Sigmoid colon (tissue), 7 donors: ENCODE results near the gene AIMP1. TPM values are rescaled to one million over a fixed set of nuclear protein-coding genes. Genes with fewer than 3 reads are reported as not detected.
"Not testable (repeated sequence)": the region's sequence is repeated elsewhere in the genome, so short reads cannot be mapped to it uniquely, and the experiment has no call there.

ENCODE experiments used
- DNase-seq: peaks from one replicate; pipeline ENCODE4 v3.0.0-alpha.2; 2019
- H3K27ac ChIP-seq, 4 donors: fragments of 200-600 bp; sonication (generic); one replicate each; pipeline ENCODE4 v1.5.1; 2016 to 2019; ENCODE audit warnings: mild to moderate bottlenecking in 1 of 4
- H3K27me3 ChIP-seq, 3 donors: fragments of 200-600 bp; sonication (generic); one replicate each; pipeline ENCODE4 v1.5.1; 2019; ENCODE audit warnings: mild to moderate bottlenecking in 1 of 3
- H3K36me3 ChIP-seq, 4 donors: fragments of 200-600 bp; sonication (generic); one replicate each; pipeline ENCODE4 v1.5.1; 2016 to 2019
- H3K4me1 ChIP-seq, 4 donors: fragments of 200-600 bp; sonication (generic); one replicate each; pipeline ENCODE4 v1.5.1; 2017 to 2019
- H3K4me3 ChIP-seq, 4 donors: fragments of 200-600 bp; sonication (generic); one replicate each; pipeline ENCODE4 v1.5.1; 2017 to 2019; ENCODE audit warnings: mild to moderate bottlenecking in 2 of 4, moderate library complexity in 1 of 4
- H3K9me3 ChIP-seq, 4 donors: fragments of 200-600 bp in 3 of 4; sonication (generic) in 3 of 4; one replicate each; pipeline versions ENCODE4 v1.5.1 to v1.6.1; 2013 to 2019
- CTCF ChIP-seq, 4 experiments: fragments of 450-650 bp in 3 of 4; fragments of 200-600 bp in 1 of 4; IDR thresholded peaks; one replicate each; pipeline ENCODE4 v1.5.1; 2016 to 2019; ENCODE audit warnings: antibody characterized with exemption in 4 of 4, mild to moderate bottlenecking in 3 of 4, moderate library complexity in 2 of 4
- EP300 ChIP-seq, 4 donors: sonication (generic); formaldehyde crosslinking; IDR thresholded peaks; one replicate each; pipeline ENCODE4 v1.6.1; 2017; ENCODE audit warnings: antibody characterized with exemption in 4 of 4
- POLR2A ChIP-seq, 2 donors: fragments of 450-650 bp; IDR thresholded peaks; one replicate each; pipeline ENCODE4 v1.6.1; 2016; ENCODE audit warnings: antibody characterized with exemption in 2 of 2, mild to moderate bottlenecking in 2 of 2, moderate library complexity in 2 of 2
- POLR2AphosphoS5 ChIP-seq, 4 donors: sonication (generic); formaldehyde crosslinking; IDR thresholded peaks; one replicate each; pipeline ENCODE4 v1.6.1; 2017; ENCODE audit warnings: antibody characterized with exemption in 4 of 4
- WGBS, 2 donors: extraction: QIAGEN DNeasy Blood & Tissue Kit; methylation state at CpG; one replicate each; pipeline ENCODE4 v1.1.7; 2013; 5-methylcytosine and 5-hydroxymethylcytosine counted together
- intact Hi-C: fragments of 100-400 bp; cut with DNase I; formaldehyde crosslinking; loops from one replicate; pipeline ENCODE4 v1.15.1; 2023
- polyA plus RNA-seq, 3 donors: library from polyadenylated mRNA; stranded (reverse); fragments of 200-250 nt; gene quantifications; one replicate each; pipeline ENCODE4 v1.2.3, GENCODE V29; 2013
- total RNA-seq, 4 donors: library from RNA; depleted of rRNA; stranded (reverse); fragments of >200 nt; gene quantifications; one replicate each; pipeline ENCODE4 v1.1.0, GENCODE V29; 2016
- donor health status: healthy with polysubstance abuse.
- donor health status: Bipolar disorder and iron deficiency.
- donor health status: healthy.

The AIMP1 gene
- total and polyA plus RNA-seq, 7 donors = 24.4 to 36.0 (median 29.6) TPM

DNA sequence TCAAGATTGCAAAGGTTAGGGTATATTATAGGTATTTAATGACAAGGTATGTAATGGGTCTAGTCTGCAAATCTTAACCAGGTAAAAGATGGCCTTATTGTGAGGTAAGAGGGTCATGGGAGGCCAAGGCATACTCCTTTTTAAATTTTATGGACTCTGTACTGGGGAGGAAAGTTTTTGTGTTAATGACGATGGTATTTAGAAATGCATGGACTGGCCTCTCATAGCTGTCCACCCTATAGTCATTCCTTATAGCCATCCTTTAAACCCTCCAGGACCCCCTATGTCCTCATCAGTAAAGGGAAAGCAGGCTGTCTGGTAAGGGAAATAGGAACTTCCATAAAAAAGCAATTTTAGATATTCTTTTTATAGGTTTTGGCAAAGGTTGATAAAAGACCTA, 1.5 kb downstream of the AIMP1 start:
- no peaks in the 10 kb centered on the region for H3K9me3 ChIP-seq
- DNase-seq = no peak
- peak overlapping the region in 1 of 4 donors; percentile 99 for H3K27ac ChIP-seq
- peaks cover 0 to 43% (median 30%) of the 10 kb centered on the region in 4 donors for H3K4me1 ChIP-seq
- intact Hi-C loops = loop anchor here (10.0 kb wide), 1 partner anchor 1397 kb away; no protein-coding TSS in a partner anchor
- H3K36me3 ChIP-seq = peaks cover 0 to 4% (median 0%) of the 10 kb centered on the region in 4 donors
- WGBS, 2 donors = 68 to 89% methylated on average over 1 of the region's 1 CpG
- H3K4me3 ChIP-seq = peak overlapping the region in 2 of 4 donors; percentile 73 to 97
- no peak for TF ChIP-seq POLR2AphosphoS5 (IDR thresholded peaks at IDR 0.05)
- TF ChIP-seq EP300 (IDR thresholded peaks at IDR 0.05) = no peak
- no peak for TF ChIP-seq CTCF (IDR thresholded peaks at IDR 0.05)
- H3K27me3 ChIP-seq = no peaks in the 10 kb centered on the region

DNA sequence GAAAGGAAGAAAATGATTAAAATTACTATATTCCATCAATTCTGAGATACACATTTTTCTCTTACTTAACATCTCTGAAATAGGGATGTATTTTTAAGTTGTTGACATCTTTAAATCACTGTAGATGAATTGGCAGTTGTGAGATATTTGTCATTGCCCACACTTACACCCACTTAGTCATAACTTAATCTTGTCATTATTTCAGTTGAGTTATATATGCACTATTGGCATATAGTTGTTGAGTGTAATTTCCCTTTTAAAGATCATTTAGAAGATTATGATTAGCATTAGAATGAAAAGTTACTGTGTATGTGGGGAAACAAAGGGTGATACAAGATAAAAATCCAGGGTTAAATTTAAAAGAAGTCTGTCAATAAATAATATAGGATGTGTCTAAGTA, 2.2 kb downstream of the AIMP1 start:
- Histone ChIP-seq H3K36me3 (peaks cover 0 to 4% (median 0%) of the 10 kb centered on the region in 4 donors), H3K9me3 (no peaks in the 10 kb centered on the region), H3K4me1 (peaks cover 0 to 43% (median 30%) of the 10 kb centered on the region in 4 donors), H3K27ac (no peak overlapping the region), H3K27me3 (no peaks in the 10 kb centered on the region), H3K4me3 (no peak overlapping the region)
- no peak for DNase-seq
- intact Hi-C loops = loop anchor here (10.0 kb wide), 1 partner anchor 1396 kb away; no protein-coding TSS in a partner anchor
- TF ChIP-seq POLR2AphosphoS5 (IDR thresholded peaks at IDR 0.05) (no peak), CTCF (IDR thresholded peaks at IDR 0.05) (no peak), POLR2A (IDR thresholded peaks at IDR 0.05) (no peak), EP300 (IDR thresholded peaks at IDR 0.05) (no peak)

DNA sequence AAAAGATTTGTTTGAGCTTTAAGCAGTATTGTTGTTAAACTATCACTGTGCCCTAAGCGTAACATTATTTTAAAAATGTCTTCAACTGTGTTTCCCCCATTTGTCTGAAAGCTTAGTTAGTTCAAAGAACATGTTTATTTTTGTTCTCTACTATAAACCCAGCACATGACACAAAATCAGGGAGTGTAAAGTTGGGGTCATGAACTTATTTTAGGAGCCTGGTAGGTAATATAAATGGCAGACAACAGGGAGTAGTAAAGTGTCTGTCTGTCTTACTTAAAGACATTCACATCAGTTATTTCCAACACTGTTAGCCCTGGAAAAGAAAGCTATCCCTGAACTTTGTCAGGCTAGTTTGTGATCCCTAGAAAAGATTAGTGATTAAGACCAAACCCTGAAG, 3.9 kb downstream of the AIMP1 start:
- intact Hi-C loops = no loop called here

DNA sequence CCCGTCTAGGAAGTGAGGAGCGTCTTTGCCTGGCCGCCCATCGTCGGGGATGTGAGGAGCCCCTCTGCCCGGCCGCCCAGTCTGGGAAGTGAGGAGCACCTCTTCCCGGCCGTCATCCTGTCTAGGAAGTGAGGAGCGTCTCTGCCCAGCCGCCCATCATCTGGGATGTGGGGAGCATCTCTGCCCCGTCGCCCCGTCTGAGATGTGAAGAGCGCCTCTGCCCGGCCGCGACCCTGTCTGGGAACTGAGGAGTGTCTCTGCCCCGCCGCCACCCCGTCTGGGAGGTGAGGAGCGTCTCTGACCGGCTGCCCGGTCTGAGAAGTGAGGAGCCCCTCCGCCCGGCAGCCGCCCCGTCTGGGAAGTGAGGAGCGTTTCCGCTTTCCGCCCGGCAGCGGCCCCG, 4.8 kb downstream of the AIMP1 start:
- DNase-seq, H3K27me3 ChIP-seq, H3K4me3 ChIP-seq, intact Hi-C loops, H3K27ac ChIP-seq, H3K9me3 ChIP-seq: not testable (repeated sequence)
- Histone ChIP-seq H3K4me1 (peaks cover 0 to 28% (median 17%) of the 10 kb centered on the region in 4 donors), H3K36me3 (peaks cover 0 to 18% (median 1%) of the 10 kb centered on the region in 4 donors)
- WGBS, 2 donors = 97% methylated on average over 34 of the region's 34 CpGs

More for the DNA sequence above, 3.9 kb downstream of the AIMP1 start:
- Histone ChIP-seq H3K4me1 (peaks cover 0 to 32% (median 20%) of the 10 kb centered on the region in 4 donors), H3K27ac (no peak overlapping the region), H3K4me3 (no peak overlapping the region), H3K27me3 (no peaks in the 10 kb centered on the region), H3K36me3 (peaks cover 0 to 9% (median 0%) of the 10 kb centered on the region in 4 donors), H3K9me3 (no peaks in the 10 kb centered on the region)
- 97 to 100% methylated on average over 1 of the region's 1 CpG for WGBS, 2 donors
- TF ChIP-seq CTCF (IDR thresholded peaks at IDR 0.05) = no peak
- no peak for TF ChIP-seq POLR2A (IDR thresholded peaks at IDR 0.05)
- TF ChIP-seq EP300 (IDR thresholded peaks at IDR 0.05) = no peak
- TF ChIP-seq POLR2AphosphoS5 (IDR thresholded peaks at IDR 0.05) = no peak
- no peak for DNase-seq

DNA sequence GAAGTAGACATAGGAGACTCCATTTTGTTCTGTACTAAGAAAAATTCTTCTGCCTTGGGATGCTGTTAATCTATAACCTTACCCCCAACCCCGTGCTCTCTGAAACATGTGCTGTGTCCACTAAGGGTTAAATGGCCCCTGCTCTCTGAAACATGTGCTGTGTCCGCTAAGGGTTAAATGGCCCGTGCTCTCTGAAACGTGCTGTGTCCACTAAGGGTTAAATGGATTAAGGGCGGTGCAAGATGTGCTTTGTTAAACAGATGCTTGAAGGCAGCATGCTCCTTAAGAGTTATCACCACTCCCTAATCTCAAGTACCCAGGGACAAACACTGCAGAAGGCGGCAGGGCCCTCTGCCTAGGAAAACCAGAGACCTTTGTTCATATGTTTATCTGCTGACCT, 5.5 kb downstream of the AIMP1 start:
- intact Hi-C loops, H3K4me3 ChIP-seq, H3K9me3 ChIP-seq, H3K27me3 ChIP-seq, H3K27ac ChIP-seq, DNase-seq: not testable (repeated sequence)
- Histone ChIP-seq H3K36me3 (peaks cover 0 to 25% (median 2%) of the 10 kb centered on the region in 4 donors), H3K4me1 (peaks cover 0 to 28% (median 16%) of the 10 kb centered on the region in 4 donors)
- WGBS, 2 donors = 79 to 81% methylated on average over 6 of the region's 6 CpGs

GRCh38 chr4:106323119-106323518, 6.8 kb downstream of the AIMP1 start:
- no peak overlapping the region for H3K27ac ChIP-seq
- no peak overlapping the region for H3K4me3 ChIP-seq
- intact Hi-C loops = no loop called here
- H3K9me3 ChIP-seq = no peaks in the 10 kb centered on the region
- H3K36me3 ChIP-seq = peaks cover 0 to 38% (median 13%) of the 10 kb centered on the region in 4 donors
- no peaks in the 10 kb centered on the region for H3K27me3 ChIP-seq
- no peak for DNase-seq
- no peak for TF ChIP-seq POLR2A (IDR thresholded peaks at IDR 0.05)
- no peak for TF ChIP-seq EP300 (IDR thresholded peaks at IDR 0.05)
- TF ChIP-seq POLR2AphosphoS5 (IDR thresholded peaks at IDR 0.05) = no peak
- no peak for TF ChIP-seq CTCF (IDR thresholded peaks at IDR 0.05)
- H3K4me1 ChIP-seq = peaks cover 0 to 16% (median 3%) of the 10 kb centered on the region in 4 donors
